HG03378 (cell line): Measurements from ENCODE around the gene NXT1.
A peak's percentile ranks its signal among the peaks of the same experiment; 100 is the strongest.

Experiments
- ATAC-seq: cut with Tn5 transposase; IDR thresholded peaks from one replicate; pipeline ENCODE4 v1.9.1; 2021; ENCODE audit warnings: mild to moderate bottlenecking, moderate library complexity; ENCODE audit not compliant: unreplicated experiment

Gene NXT1

DNA sequence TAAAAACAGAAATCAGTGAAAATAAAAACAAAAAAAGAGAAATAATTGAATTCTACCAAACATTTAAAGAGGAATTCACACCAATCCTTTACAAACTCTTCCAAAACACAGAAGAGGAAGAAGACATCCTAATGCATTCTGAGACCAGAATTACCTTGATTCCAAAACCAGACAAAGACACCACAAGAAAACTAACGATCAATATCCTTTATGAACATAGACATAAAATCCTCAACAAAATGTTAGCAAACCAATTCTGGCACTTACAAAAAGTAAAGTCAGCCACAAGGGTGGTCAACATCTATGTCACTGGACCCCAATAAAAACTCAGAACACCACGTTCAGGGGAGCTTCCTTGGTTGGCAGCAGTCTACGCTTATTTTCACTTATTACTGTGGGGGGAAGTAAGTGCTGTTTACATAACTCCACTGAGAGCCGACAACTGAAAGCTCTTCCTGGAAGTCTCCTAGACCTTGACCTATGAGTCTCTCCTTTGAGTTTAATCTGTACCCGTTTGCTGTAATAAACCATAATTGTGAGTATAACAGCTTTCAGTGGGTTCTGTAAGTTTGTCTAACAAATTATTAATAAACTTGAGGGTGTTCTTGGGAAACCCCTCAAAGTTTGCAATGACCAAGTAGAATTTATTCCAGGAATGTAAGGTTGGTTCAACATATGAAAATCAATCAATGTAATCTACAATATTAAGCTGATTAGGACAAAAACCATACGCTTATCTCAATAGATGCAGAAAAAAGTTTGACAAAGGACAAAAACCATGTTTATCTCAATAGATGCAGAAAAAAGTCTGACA lies 35.9 kb downstream of the NXT1 start:
- ATAC-seq: no peak

DNA sequence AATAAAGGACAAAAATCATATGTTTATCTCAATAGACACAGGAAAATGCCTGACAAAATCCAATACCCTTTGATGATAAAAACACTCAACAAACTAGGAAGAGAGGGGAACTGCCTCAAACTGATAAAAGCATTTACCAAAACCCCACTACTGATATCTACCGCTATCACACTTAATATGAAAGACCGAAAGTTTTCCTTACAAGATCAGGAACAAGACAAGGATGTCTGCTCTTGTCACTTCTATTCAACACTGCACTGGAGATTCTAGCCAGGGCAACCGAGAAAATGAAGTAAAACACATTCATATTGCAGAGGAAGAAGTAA lies 36.5 kb downstream of the NXT1 start:
- no peak for ATAC-seq

DNA sequence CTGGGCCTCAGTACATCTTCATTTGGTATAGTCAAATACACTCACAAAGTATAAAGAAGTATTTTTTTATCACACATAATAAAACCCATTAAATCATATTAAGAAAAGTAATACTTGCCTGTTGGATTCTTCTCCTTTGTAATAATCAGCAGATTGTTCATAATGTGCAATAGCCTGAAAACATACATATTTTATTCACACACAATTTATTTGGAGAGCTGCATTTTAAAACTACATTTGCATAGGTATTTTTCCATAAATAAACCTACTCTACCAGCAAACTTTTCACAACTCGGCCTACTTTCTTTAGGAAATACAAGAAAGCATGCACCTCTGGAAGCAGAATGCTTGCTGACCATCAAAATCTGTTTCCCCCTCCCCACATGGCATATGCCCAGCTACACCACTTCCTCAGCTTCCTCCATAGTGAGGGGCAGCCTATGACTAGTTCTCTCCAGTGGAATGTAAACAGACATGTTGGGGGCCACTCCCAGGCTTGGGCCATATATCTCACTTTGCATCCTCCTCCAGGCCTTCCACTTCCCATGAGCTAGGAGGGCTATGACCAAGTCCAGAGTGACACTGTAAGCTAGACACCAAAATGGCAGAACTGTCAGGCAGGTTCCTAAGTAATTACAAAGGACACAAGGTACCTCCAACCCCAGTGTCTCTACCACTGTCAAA lies 39.6 kb downstream of the NXT1 start:
- no peak for ATAC-seq

DNA sequence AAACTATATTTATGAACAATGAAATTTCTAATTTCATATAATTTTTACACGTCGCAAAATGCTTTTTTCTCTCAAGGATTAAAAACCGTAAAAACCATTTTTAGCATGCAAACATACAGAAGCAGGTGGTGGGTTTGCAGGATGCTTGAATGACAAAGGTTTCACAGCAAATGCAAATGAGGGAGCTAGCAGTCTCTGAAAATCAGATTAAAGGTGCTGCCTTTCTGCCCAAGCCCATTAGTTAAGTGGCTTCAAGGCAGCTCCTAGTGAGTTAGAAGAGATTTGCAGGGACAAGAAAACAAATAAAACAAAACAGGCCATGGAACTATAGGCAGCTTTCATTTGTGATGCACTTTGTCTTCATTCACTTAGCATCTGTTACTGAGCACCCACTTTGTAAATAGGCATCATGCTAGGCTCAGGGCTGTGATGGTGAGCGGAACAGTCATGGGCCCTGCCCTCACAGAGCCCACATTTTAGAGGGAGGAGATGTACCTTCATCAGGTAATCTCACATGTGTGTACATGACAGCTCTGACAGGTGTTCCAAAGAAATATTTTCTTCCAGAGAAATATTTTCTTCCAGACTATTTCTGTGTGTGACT lies 41.2 kb downstream of the NXT1 start:
- no peak for ATAC-seq

DNA sequence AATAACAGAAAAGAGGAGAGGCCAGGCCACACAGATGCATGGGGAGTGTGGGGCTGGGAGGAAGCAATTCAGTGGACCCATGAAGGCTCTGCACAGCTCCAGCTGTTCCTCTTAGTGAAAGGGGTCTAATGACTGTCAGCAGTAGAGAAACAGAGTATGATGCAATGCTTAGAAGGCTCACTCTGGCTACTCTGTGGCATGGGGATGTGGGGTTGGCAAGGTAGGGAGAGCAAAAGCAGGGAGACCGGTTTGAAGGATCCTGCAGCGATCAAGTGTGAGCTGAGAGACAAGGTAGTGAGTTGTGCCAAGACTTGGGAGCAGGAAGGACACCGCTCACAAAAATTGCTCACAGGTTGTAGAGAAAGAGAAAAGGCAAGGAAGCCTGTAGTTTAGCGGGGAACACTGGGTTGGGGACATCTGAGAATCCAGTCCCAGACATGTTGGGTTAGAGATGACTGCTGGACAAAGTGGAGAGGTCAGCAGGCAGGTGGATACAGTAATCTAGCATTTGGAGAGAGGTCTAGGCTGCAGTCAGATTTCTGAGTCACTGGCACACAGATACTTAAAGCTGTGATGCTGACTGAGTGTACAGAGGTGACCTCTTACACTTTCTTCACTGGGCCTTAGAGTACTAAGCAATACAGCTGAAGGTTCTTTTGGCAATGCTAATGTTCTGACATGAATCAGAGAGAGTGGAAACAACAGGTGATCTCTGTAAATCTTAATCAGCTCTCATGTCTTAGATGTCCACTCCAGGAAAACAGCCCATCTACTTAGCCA lies 43.6 kb downstream of the NXT1 start:
- ATAC-seq: no peak

DNA sequence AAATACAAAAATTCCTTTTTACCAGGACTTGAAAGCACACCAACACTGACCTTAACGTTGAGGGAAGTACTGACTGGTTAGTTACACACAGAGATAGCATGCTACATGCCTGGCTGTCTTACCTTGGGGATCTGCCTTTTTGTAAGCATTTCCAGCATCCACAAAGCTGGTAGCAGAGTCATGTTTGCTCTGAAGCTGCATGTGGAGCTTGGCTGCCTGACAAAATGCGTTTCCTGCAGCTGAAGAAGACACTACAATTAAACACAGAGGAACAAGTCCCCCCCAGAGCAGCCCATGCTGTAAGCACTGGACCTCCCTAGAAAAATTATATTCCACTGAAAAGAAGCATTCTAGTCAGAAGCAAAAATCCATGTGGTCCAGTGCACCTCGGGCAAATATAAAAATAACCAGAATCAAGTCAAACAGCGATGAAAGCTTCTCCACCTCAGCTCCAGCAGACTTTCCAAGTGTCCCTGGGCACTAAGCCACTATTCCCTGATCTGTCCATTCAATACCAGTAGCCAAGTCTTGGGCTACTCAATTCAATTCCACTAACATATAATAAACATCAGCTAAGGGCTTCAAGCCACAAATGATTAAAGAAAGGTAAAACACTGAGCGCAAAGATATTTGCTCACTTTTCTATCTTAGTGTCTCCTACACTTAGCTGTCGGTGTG lies 46.5 kb downstream of the NXT1 start:
- ATAC-seq: no peak

DNA sequence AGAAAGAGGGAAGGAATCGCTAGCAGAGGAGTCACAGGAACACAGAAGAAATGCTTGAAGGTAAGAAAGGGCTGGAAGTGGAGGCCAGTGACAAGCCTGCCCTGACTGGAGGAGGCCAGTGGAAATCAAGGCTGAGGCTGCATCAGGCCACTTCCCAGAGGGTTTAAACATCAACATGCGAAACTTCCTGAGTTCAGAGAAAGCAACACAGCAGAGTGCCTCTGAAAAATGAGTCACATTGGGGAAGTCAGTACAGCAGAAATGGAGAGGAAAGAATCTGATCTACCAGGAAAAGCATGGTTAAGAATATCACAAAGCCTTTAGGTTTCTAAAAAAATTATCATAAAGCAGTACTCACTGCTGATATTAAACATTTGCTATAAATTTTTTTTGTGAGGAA lies 47.4 kb downstream of the NXT1 start:
- no peak for ATAC-seq

DNA sequence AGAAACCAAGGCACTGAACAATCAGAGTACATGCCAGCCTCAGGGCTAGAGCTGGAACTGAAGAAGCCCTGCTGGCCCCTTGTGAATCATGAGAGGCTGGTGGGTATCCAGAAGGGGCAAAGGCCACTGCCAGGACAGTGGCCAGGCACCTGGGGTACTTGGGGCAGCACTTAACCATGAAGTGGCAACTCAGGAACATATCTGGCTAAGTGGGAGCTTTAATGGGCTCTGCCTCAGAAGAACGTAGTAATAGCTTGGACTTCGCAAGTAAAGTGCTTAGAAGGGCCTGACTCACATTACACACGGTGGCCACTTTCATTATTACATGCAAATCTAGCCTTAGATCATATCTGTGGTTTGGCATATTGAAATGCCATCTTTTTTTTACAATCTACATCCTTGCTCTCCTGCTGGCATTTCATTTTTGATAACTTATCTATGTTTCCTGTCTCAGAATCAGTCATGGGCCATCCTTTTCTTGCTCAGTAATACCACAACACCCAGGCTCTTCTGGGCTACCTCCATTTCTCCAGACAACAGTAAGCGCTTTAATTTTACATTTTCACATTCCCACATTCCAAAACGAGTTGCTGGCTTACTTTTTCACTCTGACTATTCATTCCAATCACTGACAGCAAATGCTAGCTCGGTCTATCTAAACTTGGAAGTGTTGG lies 49.1 kb downstream of the NXT1 start:
- peak; percentile 69 for ATAC-seq

DNA sequence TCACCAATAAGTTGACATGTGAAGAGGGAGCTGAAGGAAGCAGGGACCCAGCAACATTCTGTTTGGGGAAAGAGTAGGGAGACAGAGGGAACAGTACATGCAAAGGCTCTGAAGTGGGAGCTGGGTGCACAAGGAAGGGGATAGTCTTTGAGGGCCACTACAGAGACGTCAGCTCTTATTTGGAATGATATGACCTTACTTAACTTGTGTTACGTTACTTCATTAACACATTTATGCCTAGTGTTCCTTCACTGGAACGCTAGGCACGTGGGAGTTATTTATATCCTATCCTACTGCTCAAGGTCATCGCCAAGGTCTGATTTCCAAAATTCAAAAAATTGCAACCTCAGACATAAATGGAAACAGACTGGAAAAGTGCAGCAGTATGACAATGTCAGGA lies 50.5 kb downstream of the NXT1 start:
- no peak for ATAC-seq

DNA sequence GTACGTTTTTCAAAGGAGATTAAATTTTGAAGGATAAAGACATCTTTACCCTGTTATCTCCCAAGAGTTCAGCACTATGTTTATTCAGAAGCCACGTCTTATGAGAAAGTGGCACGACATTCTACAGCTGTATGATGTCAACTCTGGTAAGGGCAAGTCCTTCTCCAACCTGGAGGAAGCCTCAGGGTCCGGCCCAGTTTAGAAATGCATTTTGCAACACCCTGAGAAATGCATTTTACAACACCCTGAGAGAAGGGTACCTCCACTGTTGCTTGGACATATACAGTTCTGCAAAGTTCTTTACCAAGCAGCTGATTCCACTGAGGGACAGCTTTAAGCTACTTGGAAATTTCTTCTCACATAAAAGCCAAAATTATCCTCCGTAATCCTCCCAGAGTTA lies 53.2 kb downstream of the NXT1 start:
- no peak for ATAC-seq

DNA sequence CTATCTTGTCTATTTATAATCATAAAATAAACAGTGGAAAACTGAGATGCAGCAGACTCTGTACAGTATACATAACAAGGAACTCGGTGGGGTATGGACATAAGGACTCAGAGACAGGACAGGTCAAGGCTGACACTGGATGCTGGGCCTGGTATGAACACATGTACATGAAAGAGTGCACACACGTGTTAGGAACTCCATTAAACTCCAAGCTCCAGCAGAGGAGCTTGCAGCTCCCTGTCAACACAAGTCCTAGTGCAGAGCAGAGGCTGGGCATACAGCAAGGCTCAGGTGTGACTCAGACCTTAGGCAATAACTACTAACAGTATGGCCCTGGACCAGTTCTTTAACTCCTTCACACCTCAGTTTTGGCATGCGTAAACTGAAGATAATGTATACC lies 53.6 kb downstream of the NXT1 start:
- ATAC-seq: no peak
